ENCODE measurements around the gene GRIN2A.

The GRIN2A gene

DNA sequence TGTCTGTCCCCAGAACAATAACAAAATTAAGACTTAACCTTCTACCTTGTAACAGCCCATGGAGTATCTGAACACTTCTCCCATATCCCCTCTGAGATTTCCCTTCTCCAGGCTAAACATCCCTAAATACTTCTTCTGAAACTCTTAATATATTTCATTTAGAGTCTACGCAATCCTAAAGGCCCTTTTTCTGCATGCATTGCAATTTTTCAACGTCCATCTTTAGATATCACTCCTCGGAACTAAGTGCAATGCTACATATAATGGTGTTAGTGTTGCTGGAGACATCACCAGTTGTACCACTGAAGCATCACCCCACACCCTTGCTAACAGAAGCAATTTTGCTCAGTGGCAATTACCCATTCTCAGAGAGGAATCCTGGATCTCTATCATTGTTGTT, 13.2 kb downstream of the GRIN2A start:
- ChIA-PET POLR2A (no interaction called here), CTCF (interaction anchor here (0.7 kb wide), 1 partner anchor 13 kb away, joined by 3 read pairs; the partner anchor contains the start of gene GRIN2A)
- DNase-seq (ENCODE audit: extremely low spot score) = no peak
- TF ChIP-seq, protein P1, sequence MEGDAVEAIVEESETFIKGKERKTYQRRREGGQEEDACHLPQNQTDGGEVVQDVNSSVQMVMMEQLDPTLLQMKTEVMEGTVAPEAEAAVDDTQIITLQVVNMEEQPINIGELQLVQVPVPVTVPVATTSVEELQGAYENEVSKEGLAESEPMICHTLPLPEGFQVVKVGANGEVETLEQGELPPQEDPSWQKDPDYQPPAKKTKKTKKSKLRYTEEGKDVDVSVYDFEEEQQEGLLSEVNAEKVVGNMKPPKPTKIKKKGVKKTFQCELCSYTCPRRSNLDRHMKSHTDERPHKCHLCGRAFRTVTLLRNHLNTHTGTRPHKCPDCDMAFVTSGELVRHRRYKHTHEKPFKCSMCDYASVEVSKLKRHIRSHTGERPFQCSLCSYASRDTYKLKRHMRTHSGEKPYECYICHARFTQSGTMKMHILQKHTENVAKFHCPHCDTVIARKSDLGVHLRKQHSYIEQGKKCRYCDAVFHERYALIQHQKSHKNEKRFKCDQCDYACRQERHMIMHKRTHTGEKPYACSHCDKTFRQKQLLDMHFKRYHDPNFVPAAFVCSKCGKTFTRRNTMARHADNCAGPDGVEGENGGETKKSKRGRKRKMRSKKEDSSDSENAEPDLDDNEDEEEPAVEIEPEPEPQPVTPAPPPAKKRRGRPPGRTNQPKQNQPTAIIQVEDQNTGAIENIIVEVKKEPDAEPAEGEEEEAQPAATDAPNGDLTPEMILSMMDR (IDR thresholded peaks at IDR 0.05; ENCODE audit: control extremely low read depth, extremely low read depth, low read depth, missing control alignments) = no peak

DNA sequence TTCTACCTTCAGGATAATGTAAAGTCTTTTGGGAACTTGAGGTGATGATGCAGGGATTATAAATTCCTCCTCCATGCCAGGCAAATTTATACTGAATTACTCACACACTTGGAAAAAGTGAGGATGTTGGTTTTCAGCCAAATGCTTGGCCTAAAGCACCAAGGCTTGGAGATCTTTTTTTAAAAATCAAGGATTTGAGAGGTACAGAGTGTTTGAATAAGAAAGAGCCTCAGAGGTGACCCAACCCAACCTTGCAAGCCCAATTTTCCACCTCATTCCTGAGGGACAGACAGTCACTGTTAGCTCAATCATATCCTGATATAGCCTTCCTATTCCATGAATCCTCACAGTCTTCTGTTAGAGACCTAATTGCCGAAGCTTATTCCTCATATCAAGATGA, 14.0 kb downstream of the GRIN2A start:
- ChIA-PET CTCF (interaction anchor here (0.7 kb wide), 1 partner anchor 14 kb away, joined by 3 read pairs; the partner anchor contains the start of gene GRIN2A), POLR2A (no interaction called here)
- TF ChIP-seq, protein P1 (IDR thresholded peaks at IDR 0.05; ENCODE audit: control extremely low read depth, extremely low read depth, low read depth, missing control alignments) = no peak
- no peak for DNase-seq (ENCODE audit: extremely low spot score)

DNA sequence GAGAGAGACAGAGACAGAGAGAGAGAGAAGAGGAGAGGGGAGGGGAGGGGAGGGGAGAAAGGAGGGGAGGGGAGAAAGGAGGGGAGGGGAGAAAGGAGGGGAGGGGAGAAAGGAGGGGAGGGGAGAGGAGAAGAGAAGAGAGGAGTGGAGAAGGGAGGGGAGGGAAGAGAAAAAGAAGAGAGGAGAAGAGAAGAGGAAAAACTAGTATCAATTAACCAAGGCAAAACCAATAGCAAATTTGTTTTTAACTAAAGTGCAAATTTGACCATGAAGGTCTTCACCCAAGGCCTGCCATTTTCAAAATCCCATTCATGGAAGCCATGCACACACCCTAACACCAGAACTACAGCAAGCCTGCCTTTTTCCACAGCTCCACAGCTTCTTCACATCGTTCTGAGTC, 16.6 kb downstream of the GRIN2A start:
- no peak for DNase-seq (ENCODE audit: extremely low spot score)
- ChIA-PET CTCF (interaction anchor here (2.1 kb wide), 1 partner anchor 15 kb away, joined by 5 read pairs; no protein-coding TSS in a partner anchor), POLR2A (no interaction called here)
- TF ChIP-seq, protein P1 (IDR thresholded peaks at IDR 0.05; ENCODE audit: control extremely low read depth, extremely low read depth, low read depth, missing control alignments) = no peak

DNA sequence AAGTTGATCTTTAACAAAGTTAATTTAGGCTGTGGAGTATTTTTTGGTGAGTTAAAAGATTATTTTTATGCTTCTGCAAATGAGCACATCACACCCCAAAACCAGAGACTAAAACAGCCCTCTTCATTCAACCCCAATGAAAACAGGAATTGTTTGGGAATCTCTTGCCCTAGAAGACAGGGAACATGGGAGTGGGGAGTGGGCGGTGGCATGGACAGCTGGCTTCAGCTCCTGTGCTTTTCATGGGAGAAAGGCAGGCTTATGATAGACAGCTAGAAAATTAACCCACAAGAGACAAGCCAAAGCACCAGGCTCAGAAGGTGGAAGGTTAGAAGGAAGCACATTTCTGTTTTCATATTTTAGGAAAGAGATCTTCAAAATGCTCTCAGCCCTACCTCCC, 19.2 kb downstream of the GRIN2A start:
- TF ChIP-seq, protein P1 (IDR thresholded peaks at IDR 0.05; ENCODE audit: control extremely low read depth, extremely low read depth, low read depth, missing control alignments) = no peak
- DNase-seq (ENCODE audit: extremely low spot score) = no peak
- ChIA-PET CTCF (no interaction called here), POLR2A (no interaction called here)

DNA sequence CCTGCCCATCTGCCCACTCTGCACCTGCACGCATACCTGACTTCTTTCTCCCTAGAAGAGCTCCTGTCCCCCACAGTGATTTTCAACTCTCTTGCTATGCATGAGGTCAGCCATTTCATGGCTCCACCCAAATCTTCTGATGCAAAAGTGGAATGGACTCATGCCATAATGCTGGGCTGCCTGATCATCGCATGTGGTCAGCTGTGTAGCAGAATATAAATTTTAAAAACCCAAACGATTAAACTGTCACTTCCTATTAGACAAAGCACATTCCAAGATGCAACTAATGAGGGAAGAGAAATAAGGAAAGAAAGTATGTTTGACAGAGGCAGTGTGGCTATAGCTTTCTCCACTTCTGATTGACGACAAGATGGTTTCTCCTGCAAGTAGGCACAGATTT, 26.1 kb downstream of the GRIN2A start:
- DNase-seq (ENCODE audit: extremely low spot score) = no peak
- ChIA-PET POLR2A (no interaction called here), CTCF (no interaction called here)
- TF ChIP-seq, protein P1 (IDR thresholded peaks at IDR 0.05; ENCODE audit: control extremely low read depth, extremely low read depth, low read depth, missing control alignments) = no peak

DNA sequence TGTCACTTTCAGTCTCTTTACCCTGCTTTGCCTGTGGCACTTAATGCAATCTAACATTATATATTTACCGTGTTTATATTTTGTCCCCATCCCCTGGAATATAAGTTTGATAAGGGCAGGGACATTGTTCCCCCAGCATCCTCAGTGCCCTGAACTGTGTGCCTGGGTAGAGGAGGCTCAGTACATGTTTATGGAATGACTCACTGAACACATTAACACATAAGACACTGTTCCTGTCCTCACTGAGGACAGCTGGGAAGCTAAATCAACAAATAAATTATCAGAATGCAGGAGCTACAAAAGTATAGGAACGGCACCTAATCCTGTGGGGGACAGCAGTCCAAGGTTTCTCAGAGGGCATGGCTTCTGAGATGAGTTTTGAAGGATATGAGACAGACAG, 27.8 kb downstream of the GRIN2A start:
- POLR2A ChIA-PET = no interaction called here
- TF ChIP-seq, protein P1 (IDR thresholded peaks at IDR 0.05; ENCODE audit: control extremely low read depth, extremely low read depth, low read depth, missing control alignments) = no peak
- CTCF ChIA-PET = no interaction called here
- no peak for DNase-seq (ENCODE audit: extremely low spot score)

DNA sequence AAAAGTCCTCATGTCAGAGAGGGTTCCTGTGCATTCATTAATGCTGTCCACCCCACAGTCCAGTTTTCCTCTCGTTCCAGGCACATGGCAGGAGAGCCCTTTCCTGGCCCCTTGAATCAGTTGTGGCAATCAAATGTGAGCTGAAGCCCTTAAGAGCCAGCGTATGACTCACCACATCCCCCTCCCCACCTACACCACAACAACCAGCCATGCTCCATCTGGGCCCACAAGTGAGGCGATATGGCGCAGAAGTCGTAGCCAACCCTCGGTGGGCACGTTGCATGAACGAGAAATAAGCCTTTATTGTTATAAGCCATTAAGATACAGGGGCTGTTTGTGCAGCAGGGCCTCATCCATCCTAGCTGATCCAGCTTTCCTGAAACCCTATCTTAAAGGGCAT, 28.2 kb downstream of the GRIN2A start:
- TF ChIP-seq, protein P1 (IDR thresholded peaks at IDR 0.05; ENCODE audit: control extremely low read depth, extremely low read depth, low read depth, missing control alignments) = no peak
- ChIA-PET POLR2A (no interaction called here), CTCF (no interaction called here)
- no peak for DNase-seq (ENCODE audit: extremely low spot score)
